Measurements from ENCODE around the gene FCGR2B.
"Not testable (repeated sequence)": the region's sequence is repeated elsewhere in the genome, so short reads cannot be mapped to it uniquely, and the experiment has no call there.

DNA sequence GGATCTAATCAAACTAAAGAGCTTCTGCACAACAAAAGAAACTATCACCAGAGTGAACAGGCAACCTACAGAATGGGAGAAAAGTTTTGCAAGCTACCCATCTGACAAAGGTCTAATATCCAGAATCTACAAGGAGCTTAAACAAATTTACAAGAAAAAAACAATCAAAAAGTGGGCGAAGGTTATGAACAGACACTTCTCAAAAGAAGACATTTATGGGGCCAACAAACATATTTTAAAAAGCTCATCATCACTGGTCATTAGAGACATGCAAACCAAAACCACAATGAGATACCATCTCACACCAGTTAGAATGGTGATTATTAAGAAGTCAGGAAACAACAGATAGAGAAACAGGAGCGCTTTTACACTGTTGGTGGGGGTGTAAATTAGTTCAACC lies 35.4 kb downstream of the FCGR2B start:
- TF ChIP-seq, protein P1, sequence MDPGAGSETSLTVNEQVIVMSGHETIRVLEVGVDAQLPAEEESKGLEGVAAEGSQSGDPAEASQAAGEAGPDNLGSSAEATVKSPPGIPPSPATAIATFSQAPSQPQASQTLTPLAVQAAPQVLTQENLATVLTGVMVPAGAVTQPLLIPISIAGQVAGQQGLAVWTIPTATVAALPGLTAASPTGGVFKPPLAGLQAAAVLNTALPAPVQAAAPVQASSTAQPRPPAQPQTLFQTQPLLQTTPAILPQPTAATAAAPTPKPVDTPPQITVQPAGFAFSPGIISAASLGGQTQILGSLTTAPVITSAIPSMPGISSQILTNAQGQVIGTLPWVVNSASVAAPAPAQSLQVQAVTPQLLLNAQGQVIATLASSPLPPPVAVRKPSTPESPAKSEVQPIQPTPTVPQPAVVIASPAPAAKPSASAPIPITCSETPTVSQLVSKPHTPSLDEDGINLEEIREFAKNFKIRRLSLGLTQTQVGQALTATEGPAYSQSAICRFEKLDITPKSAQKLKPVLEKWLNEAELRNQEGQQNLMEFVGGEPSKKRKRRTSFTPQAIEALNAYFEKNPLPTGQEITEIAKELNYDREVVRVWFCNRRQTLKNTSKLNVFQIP (CRISPR knock-in tag; IDR thresholded peaks at IDR 0.05; ENCODE audit: borderline replicate concordance, low read depth): not testable (repeated sequence)
- not testable (repeated sequence) for TF ChIP-seq ARNTL (CRISPR knock-in tag; IDR thresholded peaks at IDR 0.05; ENCODE audit: borderline replicate concordance, low read depth); ISL1 (CRISPR knock-in tag; IDR thresholded peaks at IDR 0.05); ZFP30 (CRISPR knock-in tag; IDR thresholded peaks at IDR 0.05)
- TF ChIP-seq, protein P2, sequence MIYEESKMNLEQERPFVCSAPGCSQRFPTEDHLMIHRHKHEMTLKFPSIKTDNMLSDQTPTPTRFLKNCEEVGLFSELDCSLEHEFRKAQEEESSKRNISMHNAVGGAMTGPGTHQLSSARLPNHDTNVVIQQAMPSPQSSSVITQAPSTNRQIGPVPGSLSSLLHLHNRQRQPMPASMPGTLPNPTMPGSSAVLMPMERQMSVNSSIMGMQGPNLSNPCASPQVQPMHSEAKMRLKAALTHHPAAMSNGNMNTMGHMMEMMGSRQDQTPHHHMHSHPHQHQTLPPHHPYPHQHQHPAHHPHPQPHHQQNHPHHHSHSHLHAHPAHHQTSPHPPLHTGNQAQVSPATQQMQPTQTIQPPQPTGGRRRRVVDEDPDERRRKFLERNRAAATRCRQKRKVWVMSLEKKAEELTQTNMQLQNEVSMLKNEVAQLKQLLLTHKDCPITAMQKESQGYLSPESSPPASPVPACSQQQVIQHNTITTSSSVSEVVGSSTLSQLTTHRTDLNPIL (CRISPR knock-in tag; IDR thresholded peaks at IDR 0.05; ENCODE audit: low read depth): not testable (repeated sequence)

Measured in SK-N-SH treated with all-trans-retinoic acid at 6 μM for 48 hours (cell line).